ENCODE measurements around the gene NCK2.

NCK2 gene

GRCh38 chr2:105771836-105772235 lies 27.1 kb downstream of the NCK2 start:
- no peak for TF ChIP-seq CTCF (IDR thresholded peaks at IDR 0.05; ENCODE audit: insufficient read depth, low read length, missing control alignments)
- ChIA-PET CTCF (interaction anchor here (1.2 kb wide), 1 partner anchor 23 kb away, joined by 3 read pairs; no protein-coding TSS in a partner anchor), POLR2A (no interaction called here)
- H3K4me3 ChIP-seq (ENCODE audit: low read depth, low read length) = no peak overlapping the region
- DNase-seq (ENCODE audit: low read depth, low spot score) = no peak

GRCh38 chr2:105772362-105772761 lies 27.6 kb downstream of the NCK2 start:
- no peak for DNase-seq (ENCODE audit: low read depth, low spot score)
- POLR2A ChIA-PET = no interaction called here
- CTCF ChIA-PET = interaction anchor here (1.2 kb wide), 1 partner anchor 23 kb away, joined by 3 read pairs; no protein-coding TSS in a partner anchor
- no peak for TF ChIP-seq CTCF (IDR thresholded peaks at IDR 0.05; ENCODE audit: insufficient read depth, low read length, missing control alignments)
- no peak overlapping the region for H3K4me3 ChIP-seq (ENCODE audit: low read depth, low read length)

- no peak overlapping the region for H3K4me3 ChIP-seq (ENCODE audit: low read depth, low read length)
- TF ChIP-seq CTCF (IDR thresholded peaks at IDR 0.05; ENCODE audit: insufficient read depth, low read length, missing control alignments) = no peak
- POLR2A ChIA-PET = no interaction called here
- no peak for DNase-seq (ENCODE audit: low read depth, low spot score)
- CTCF ChIA-PET = interaction anchor here (0.8 kb wide), 1 partner anchor 10 kb away, joined by 3 read pairs; no protein-coding TSS in a partner anchor
Measured at GRCh38 chr2:105773568-105773967, 28.9 kb downstream of the NCK2 start.

GRCh38 chr2:105774781-105775337 lies 30.1 kb downstream of the NCK2 start:
- CTCF ChIA-PET = no interaction called here
- DNase-seq (ENCODE audit: low read depth, low spot score) = no peak
- H3K4me3 ChIP-seq (ENCODE audit: low read depth, low read length) = no peak overlapping the region
- no peak for TF ChIP-seq CTCF (IDR thresholded peaks at IDR 0.05; ENCODE audit: insufficient read depth, low read length, missing control alignments)
- POLR2A ChIA-PET = no interaction called here

GRCh38 chr2:105775809-105776559 lies 31.3 kb downstream of the NCK2 start:
- TF ChIP-seq CTCF (IDR thresholded peaks at IDR 0.05; ENCODE audit: insufficient read depth, low read length, missing control alignments) = no peak
- POLR2A ChIA-PET = no interaction called here

GRCh38 chr2:105776560-105776928 lies 31.8 kb downstream of the NCK2 start:
- TF ChIP-seq CTCF (IDR thresholded peaks at IDR 0.05; ENCODE audit: insufficient read depth, low read length, missing control alignments) = no peak
- DNase-seq (ENCODE audit: low read depth, low spot score) = no peak
- no peak overlapping the region for H3K4me3 ChIP-seq (ENCODE audit: low read depth, low read length)
- ChIA-PET CTCF (no interaction called here), POLR2A (no interaction called here)

More at GRCh38 chr2:105775809-105776559, 31.3 kb downstream of the NCK2 start:
- CTCF ChIA-PET = no interaction called here
- no peak overlapping the region for H3K4me3 ChIP-seq (ENCODE audit: low read depth, low read length)
- no peak for DNase-seq (ENCODE audit: low read depth, low spot score)

Measured in AG04449 (cell line).